HG03521 (cell line): ENCODE results near the gene NEK7.

Experiments used
- ATAC-seq: cut with Tn5 transposase; IDR thresholded peaks from one replicate; pipeline ENCODE4 v1.9.1; 2021; ENCODE audit warnings: mild to moderate bottlenecking, moderate library complexity; ENCODE audit not compliant: unreplicated experiment

NEK7 gene

GRCh38 chr1:198141668-198142351 lies 15.0 kb upstream of the NEK7 start:
- no peak for ATAC-seq

- no peak for ATAC-seq
These were observed 13.0 kb upstream of the NEK7 start for GRCh38 chr1:198143797-198144196.

- ATAC-seq = no peak
These were observed 9.6 kb upstream of the NEK7 start for GRCh38 chr1:198147216-198147615.

GRCh38 chr1:198150369-198150768 lies 6.4 kb upstream of the NEK7 start:
- no peak for ATAC-seq

- ATAC-seq = no peak
These were observed 5.1 kb upstream of the NEK7 start for GRCh38 chr1:198151688-198152087.

GRCh38 chr1:198153103-198153502 lies 3.7 kb upstream of the NEK7 start:
- ATAC-seq = no peak

GRCh38 chr1:198153804-198154203 lies 3.0 kb upstream of the NEK7 start:
- no peak for ATAC-seq

GRCh38 chr1:198155253-198155652 lies 1.5 kb upstream of the NEK7 start:
- ATAC-seq = no peak

GRCh38 chr1:198156111-198156744 lies 570 bp upstream of the NEK7 start:
- ATAC-seq = peak; percentile 21

- peak; percentile 45 for ATAC-seq
These were observed 546 bp downstream of the NEK7 start for GRCh38 chr1:198157241-198157846.

- no peak for ATAC-seq
These were observed 1.3 kb downstream of the NEK7 start for GRCh38 chr1:198157847-198158725.

GRCh38 chr1:198158735-198159589 lies 2.2 kb downstream of the NEK7 start:
- peak; percentile 69 for ATAC-seq

GRCh38 chr1:198160222-198160621 lies 3.4 kb downstream of the NEK7 start:
- ATAC-seq = no peak

GRCh38 chr1:198160946-198161614 lies 4.3 kb downstream of the NEK7 start:
- ATAC-seq = no peak

GRCh38 chr1:198161718-198162090 lies 4.9 kb downstream of the NEK7 start:
- ATAC-seq = no peak

GRCh38 chr1:198162091-198162767 lies 5.4 kb downstream of the NEK7 start:
- ATAC-seq = no peak

- peak; percentile 39 for ATAC-seq
These were observed 9.3 kb downstream of the NEK7 start for GRCh38 chr1:198165927-198166647.

GRCh38 chr1:198166900-198167299 lies 10.1 kb downstream of the NEK7 start:
- no peak for ATAC-seq
